Activated naive CD4-positive, alpha-beta T cell treated with anti-CD3 and anti-CD28 coated beads, Interleukin-2, amount 10 ng/mL, durations not matched to agents 7 days and 5 days (primary cell): ENCODE measurements around the gene PSAT1.

Experiments used
- CTCF ChIA-PET: fragments of 350-600 bp; sonication (Branson Sonifier 250); formaldehyde crosslinking; loops from one replicate; lab custom pipeline; 2021; ENCODE audit warnings: antibody characterized with exemption; lab: Charles Lee
- DNase-seq: peaks from one replicate; pipeline ENCODE4 v3.0.0-alpha.2; 2020
- H3K27ac Mint-ChIP-seq: one replicate; pipeline ENCODE4 v1.8.0; 2021; ENCODE audit warnings: mild to moderate bottlenecking, moderate library complexity, mixed read lengths
- H3K27me3 Mint-ChIP-seq: one replicate; pipeline ENCODE4 v1.8.0; 2021; ENCODE audit warnings: mild to moderate bottlenecking, mixed read lengths
- H3K36me3 Mint-ChIP-seq: one replicate; pipeline ENCODE4 v1.8.0; 2021; ENCODE audit warnings: mixed read lengths
- H3K4me1 Mint-ChIP-seq: one replicate; pipeline ENCODE4 v1.8.0; 2021; ENCODE audit warnings: mixed read lengths
- H3K4me3 Mint-ChIP-seq: one replicate; pipeline ENCODE4 v1.8.0; 2021; ENCODE audit warnings: mild to moderate bottlenecking, moderate library complexity, mixed read lengths
- H3K9me3 Mint-ChIP-seq: one replicate; pipeline ENCODE4 v1.8.0; 2021; ENCODE audit warnings: mixed read lengths

Gene PSAT1

DNA sequence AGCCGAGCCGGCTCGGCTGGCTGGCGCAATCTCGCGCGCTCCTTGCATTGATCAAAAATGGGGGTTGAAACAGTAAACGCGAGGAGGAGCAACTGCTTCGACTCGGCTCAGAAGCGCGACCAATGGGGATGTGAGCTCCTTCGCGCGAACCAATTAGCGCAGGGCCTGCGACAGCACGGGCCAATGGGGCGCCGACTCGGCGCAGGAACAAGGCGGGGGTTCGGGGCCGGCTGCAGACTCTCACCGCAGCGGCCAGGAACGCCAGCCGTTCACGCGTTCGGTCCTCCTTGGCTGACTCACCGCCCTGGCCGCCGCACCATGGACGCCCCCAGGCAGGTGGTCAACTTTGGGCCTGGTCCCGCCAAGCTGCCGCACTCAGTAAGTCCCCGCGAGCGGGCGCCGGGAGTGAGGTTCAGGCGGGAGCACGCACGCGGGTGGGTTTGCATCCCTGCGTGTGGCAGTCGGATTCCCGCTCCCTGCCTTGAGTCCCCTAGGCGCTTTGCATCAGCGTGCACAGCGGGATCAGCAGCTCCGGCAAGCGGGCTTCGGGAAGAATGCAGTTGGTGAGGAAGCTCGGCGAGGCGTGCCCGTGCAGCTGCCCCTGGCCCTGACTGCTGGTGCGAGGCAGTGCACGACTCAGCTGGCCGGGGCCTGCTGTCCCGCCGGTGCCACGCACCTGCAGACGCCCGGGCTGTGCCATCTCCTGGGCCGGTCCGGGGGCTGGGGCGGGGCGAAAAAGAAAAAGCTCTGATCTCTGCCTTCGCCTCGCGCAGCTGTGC lies at the start of gene PSAT1:
Gene PSAT1 (plus strand): TSS at position 233 of the 779 bp plus-strand sequence. CDS start 86 bp downstream, at position 319.
- Mint-ChIP-seq H3K36me3 (peaks cover 21% of the 10 kb centered on the region), H3K27me3 (peaks cover 6% of the 10 kb centered on the region), H3K4me1 (peaks cover 57% of the 10 kb centered on the region), H3K9me3 (no peaks in the 10 kb centered on the region), H3K4me3 (peak within 1 kb of the TSS; percentile 88), H3K27ac (peak within 1 kb of the TSS; percentile 92)
- DNase-seq: peak; percentile 95
- CTCF ChIA-PET: interaction anchor here (0.6 to 1.6 kb wide), 6 partner anchors 13 to 165 kb away, joined by 3 to 7 read pairs (median 4); no protein-coding TSS in a partner anchor

DNA sequence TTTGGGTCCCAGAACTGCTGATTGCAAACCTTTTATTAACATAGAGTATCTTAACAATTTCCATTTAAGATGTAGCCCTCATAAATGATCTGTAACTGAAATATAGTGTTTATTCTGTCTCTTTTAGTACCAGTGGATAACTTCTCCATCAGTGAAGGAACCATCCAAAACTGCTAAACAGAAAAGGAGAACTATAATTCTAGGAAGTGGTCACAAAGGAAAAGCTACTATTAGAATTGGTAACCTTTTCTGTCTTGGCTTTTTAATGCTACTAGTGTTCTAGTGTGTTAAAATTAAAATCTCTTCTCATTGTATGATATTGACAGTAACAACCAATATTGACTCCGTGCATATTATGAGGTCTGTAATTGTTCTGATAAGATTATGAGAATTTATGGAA lies 48.3 kb upstream of the PSAT1 start:
- DNase-seq: no peak
- no peaks in the 10 kb centered on the region for H3K9me3 Mint-ChIP-seq
- H3K36me3 Mint-ChIP-seq: peaks cover 47% of the 10 kb centered on the region
- H3K27me3 Mint-ChIP-seq: no peaks in the 10 kb centered on the region
- H3K27ac Mint-ChIP-seq: peak overlapping the region; percentile 42
- H3K4me1 Mint-ChIP-seq: peaks cover 5% of the 10 kb centered on the region
- no peak overlapping the region for H3K4me3 Mint-ChIP-seq
- CTCF ChIA-PET: interaction anchor here (1.3 kb wide), 1 partner anchor 12 kb away, joined by 3 read pairs; no protein-coding TSS in a partner anchor

DNA sequence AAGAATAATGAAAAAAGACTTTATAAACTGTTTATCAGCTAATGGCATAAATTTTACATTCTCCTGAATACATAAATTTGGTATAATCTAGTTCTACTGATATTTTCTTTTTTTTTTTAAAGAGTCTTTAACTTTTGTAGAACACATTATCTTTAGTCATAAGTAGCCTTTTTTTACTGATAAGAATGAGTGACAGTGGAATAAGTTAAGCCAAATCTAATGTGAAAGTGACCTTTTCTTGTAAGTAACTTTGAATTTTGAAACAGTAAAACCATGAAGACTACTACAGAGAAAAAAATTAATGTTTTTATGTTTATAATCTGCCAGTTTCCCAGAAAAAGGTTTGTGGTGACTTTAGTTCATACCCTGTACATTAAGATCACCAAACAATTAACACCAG lies 47.4 kb upstream of the PSAT1 start:
- CTCF ChIA-PET: no interaction called here
- DNase-seq: no peak

DNA sequence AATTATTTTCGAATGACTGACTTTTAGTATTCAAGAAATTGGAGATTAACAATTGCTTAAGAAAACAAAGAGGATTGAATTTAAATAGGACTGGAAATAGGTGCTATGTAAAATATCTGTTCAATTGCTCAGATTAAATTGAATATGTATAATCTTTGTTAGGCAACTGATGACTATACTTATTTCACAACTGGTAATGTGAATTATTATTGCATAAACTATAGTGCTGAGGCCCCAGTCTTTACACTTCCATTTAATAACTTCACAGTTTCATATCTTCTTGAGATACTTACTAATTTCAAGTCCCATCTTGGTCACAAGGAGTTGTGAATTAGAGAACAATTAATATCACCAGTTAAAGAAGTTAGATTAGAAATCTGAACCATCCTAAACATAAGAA lies 44.3 kb upstream of the PSAT1 start:
- H3K36me3 Mint-ChIP-seq: peaks cover 48% of the 10 kb centered on the region
- CTCF ChIA-PET: no interaction called here

More for the DNA sequence above, 47.4 kb upstream of the PSAT1 start:
- H3K36me3 Mint-ChIP-seq: peaks cover 49% of the 10 kb centered on the region
- H3K27me3 Mint-ChIP-seq: no peaks in the 10 kb centered on the region
- H3K4me1 Mint-ChIP-seq: peaks cover 6% of the 10 kb centered on the region
- no peak overlapping the region for H3K27ac Mint-ChIP-seq
- no peak overlapping the region for H3K4me3 Mint-ChIP-seq
- no peaks in the 10 kb centered on the region for H3K9me3 Mint-ChIP-seq

DNA sequence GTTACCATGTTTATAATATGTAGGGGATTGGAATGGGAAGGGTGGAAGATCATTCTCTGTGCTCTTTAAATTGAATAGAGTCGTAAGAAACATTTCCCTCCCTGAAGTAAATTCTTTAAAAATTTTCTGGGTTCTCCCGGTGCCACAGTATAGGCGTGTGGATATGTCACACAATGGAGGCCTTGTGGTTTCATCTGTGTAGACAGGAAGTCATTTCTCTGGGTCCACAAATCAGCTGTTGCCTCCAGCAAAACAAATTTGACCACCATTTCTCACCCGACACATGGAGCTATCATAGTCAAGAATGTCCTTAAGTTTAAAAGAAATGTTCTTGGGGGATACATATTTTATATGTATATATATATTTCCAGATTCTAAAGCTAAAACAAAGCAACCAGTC lies 43.6 kb upstream of the PSAT1 start:
- Mint-ChIP-seq H3K36me3 (peaks cover 44% of the 10 kb centered on the region), H3K27ac (no peak overlapping the region), H3K9me3 (no peaks in the 10 kb centered on the region), H3K4me1 (peaks cover 6% of the 10 kb centered on the region), H3K4me3 (no peak overlapping the region), H3K27me3 (no peaks in the 10 kb centered on the region)
- DNase-seq: no peak
- CTCF ChIA-PET: no interaction called here

More for the DNA sequence above, 44.3 kb upstream of the PSAT1 start:
- Mint-ChIP-seq H3K4me1 (peaks cover 6% of the 10 kb centered on the region), H3K27me3 (no peaks in the 10 kb centered on the region), H3K4me3 (no peak overlapping the region), H3K27ac (no peak overlapping the region), H3K9me3 (no peaks in the 10 kb centered on the region)
- DNase-seq: no peak

DNA sequence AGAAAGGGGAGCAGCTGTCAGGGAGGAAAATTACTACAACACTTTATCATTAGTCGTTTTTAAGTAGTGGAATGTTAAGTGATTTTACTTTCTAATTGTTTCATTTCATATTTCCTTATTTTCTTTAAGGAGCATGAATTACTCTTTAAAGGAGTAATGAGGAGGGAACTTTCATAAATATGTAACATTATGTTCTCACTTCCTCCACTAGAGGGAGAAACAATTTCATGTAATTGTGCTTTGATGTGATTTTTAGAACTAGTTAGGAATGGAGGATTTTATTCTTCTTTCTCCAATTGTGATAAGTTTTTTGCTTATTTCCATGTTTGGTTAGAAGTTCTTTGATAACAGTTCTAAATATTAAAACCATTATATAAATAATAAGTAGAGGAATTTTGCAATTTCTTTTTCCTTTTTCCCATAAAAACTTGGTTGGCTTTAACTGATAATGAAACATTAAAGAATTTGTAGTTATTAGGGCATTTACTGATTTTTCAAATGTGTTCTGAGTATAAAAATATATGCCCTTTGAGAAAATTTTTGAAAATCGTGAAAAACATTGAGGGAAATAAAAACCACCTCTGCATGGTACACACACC lies 35.4 kb upstream of the PSAT1 start:
- CTCF ChIA-PET: interaction anchor here (0.6 to 8.1 kb wide), 5 partner anchors 14 to 206 kb away, joined by 3 to 67 read pairs (median 4); no protein-coding TSS in a partner anchor
- peaks cover 30% of the 10 kb centered on the region for H3K36me3 Mint-ChIP-seq
- H3K27ac Mint-ChIP-seq: no peak overlapping the region
- no peaks in the 10 kb centered on the region for H3K27me3 Mint-ChIP-seq
- no peak overlapping the region for H3K4me3 Mint-ChIP-seq
- H3K9me3 Mint-ChIP-seq: no peaks in the 10 kb centered on the region
- DNase-seq: no peak
- H3K4me1 Mint-ChIP-seq: no peaks in the 10 kb centered on the region

DNA sequence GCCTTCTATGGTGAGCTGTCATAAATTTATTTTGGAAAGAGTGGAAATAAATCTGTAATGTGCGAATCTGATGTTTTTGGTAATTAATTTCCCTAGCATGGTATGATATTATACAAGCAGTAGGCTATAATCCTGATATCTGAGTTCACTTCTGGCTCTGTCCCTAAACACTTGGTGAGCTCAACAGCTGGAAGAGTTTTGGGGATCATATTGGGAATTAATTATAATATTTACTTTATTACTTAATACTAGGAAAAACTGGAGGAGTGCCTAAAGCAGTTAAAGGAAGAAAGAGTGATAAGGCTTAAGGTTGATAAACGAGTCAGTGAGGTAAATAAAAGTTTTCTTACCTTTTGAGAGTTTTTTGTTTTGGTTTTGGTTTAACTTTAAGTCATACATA lies 34.3 kb upstream of the PSAT1 start:
- Mint-ChIP-seq H3K4me3 (no peak overlapping the region), H3K36me3 (peaks cover 27% of the 10 kb centered on the region), H3K27me3 (no peaks in the 10 kb centered on the region), H3K4me1 (no peaks in the 10 kb centered on the region), H3K9me3 (no peaks in the 10 kb centered on the region), H3K27ac (no peak overlapping the region)
- no peak for DNase-seq
- CTCF ChIA-PET: interaction anchor here (3.3 kb wide), 1 partner anchor 107 kb away, joined by 24 read pairs; no protein-coding TSS in a partner anchor

DNA sequence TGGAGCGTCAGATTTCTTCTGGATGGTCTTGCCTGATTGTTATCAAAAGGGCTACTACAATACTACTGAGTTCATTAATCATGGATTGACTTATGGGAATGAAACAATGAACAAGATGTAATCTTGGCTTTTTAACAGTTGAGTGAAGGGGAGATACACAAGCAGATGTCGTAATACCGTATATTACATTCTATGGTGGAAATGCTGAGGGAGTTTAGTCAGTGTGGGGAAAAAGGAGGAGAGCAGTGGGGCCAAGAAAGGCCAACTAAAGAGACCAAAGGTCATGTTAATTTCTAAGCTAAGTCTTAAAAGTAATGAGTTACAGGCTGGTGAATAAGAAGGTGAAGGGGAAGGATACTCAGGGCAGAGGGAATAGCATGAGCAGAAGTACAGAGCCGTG lies 29.0 kb upstream of the PSAT1 start:
- Mint-ChIP-seq H3K4me1 (no peaks in the 10 kb centered on the region), H3K27me3 (no peaks in the 10 kb centered on the region), H3K9me3 (no peaks in the 10 kb centered on the region), H3K4me3 (no peak overlapping the region), H3K36me3 (peaks cover 47% of the 10 kb centered on the region), H3K27ac (peak overlapping the region; percentile 19)
- DNase-seq: no peak
- CTCF ChIA-PET: interaction anchor here (1.1 kb wide), 1 partner anchor 101 kb away, joined by 3 read pairs; no protein-coding TSS in a partner anchor

DNA sequence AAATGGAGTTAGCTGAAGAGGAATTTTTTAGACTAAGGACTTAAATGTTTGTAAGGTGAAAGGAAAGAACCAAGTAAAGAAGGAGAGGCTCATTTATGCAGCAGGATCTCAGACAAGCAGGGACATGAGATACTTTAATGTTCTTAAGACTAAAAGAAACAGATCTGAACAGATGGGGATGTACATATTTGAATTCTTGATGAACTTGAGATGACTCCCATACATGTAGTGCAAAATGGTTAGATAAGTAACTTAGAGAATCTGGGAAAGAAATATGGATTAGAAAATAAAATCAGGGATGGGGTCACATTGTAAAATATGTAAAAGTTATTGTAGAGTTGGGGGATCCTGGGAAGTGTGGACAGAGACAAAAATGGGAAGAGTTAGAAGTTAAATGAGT lies 27.1 kb upstream of the PSAT1 start:
- Mint-ChIP-seq H3K27me3 (no peaks in the 10 kb centered on the region), H3K4me1 (no peaks in the 10 kb centered on the region), H3K9me3 (no peaks in the 10 kb centered on the region), H3K36me3 (peaks cover 48% of the 10 kb centered on the region), H3K4me3 (no peak overlapping the region), H3K27ac (no peak overlapping the region)
- CTCF ChIA-PET: no interaction called here
- DNase-seq: no peak

DNA sequence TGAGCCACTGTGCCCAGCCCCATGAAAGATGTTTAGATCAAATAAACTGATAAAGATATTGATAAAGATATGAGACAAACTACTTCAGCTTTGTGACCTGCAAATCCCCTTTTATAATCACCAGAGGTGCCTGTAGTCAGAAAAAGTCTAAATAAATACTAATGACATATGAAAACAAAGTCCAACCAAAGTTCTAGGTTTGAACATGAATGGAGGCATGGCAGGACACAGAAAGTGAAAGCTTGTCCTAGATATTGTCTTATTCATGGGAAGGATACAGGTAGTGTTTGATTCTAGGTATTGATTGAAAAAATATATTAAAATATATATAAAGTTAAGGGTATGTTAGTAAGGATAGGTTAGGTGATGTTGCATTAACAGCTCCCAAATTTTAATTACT lies 24.6 kb upstream of the PSAT1 start:
- Mint-ChIP-seq H3K36me3 (peaks cover 32% of the 10 kb centered on the region), H3K4me1 (no peaks in the 10 kb centered on the region), H3K27me3 (no peaks in the 10 kb centered on the region), H3K27ac (no peak overlapping the region), H3K9me3 (no peaks in the 10 kb centered on the region), H3K4me3 (no peak overlapping the region)
- DNase-seq: no peak
- CTCF ChIA-PET: interaction anchor here (1.8 kb wide), 1 partner anchor 16 kb away, joined by 3 read pairs; no protein-coding TSS in a partner anchor

DNA sequence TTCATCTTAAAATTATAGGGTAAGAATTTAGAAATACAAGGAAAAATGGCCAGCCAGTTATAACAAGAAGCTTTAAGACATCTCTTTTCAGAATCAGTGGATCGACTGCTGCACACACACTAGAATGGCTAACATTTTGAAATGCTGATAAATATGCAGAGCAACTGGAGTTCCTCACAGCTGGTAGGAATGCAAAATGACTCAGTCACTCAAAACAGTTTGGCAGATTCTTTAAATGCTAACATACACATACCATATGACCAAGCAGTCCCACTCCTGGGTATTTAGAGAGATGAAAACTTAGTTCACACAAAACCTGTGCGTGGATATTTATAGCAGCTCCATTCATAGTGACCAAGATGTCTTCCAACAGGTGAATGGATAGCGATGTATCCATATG lies 23.2 kb upstream of the PSAT1 start:
- Mint-ChIP-seq H3K9me3 (no peaks in the 10 kb centered on the region), H3K27ac (no peak overlapping the region), H3K4me1 (peaks cover 4% of the 10 kb centered on the region), H3K4me3 (no peak overlapping the region), H3K27me3 (no peaks in the 10 kb centered on the region), H3K36me3 (peaks cover 24% of the 10 kb centered on the region)
- CTCF ChIA-PET: no interaction called here
- DNase-seq: no peak

DNA sequence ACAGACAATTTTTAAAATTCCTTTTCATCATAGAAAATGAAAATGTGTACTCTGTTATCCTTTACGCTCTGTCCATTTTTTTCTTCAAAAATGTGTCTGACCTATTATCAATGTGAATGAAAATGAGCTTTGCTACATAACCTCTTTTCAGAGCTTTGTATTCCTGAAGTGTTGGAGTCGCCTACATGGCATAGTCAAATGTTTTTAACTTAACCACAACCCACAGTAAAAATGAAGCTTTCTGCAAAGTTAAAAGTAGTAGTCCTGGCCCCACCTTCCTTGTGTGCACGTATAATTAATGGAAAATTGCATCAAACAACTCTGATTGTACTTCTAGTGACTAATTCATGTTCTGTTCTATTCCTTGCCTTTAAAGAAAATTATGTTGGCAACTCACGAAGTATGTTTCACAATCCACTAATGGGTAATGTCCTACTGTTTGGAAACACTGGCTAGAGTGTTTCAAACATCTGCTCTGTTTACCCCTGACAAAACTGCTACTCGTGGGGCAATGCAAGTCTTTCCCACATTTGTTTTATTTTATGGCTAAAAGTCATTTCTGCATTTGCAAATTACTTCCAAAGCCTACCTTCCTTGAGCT lies 18.6 kb upstream of the PSAT1 start:
- CTCF ChIA-PET: no interaction called here
- no peak for DNase-seq
- Mint-ChIP-seq H3K9me3 (no peaks in the 10 kb centered on the region), H3K27me3 (no peaks in the 10 kb centered on the region), H3K27ac (no peak overlapping the region), H3K36me3 (peaks cover 8% of the 10 kb centered on the region), H3K4me1 (peaks cover 4% of the 10 kb centered on the region), H3K4me3 (no peak overlapping the region)

DNA sequence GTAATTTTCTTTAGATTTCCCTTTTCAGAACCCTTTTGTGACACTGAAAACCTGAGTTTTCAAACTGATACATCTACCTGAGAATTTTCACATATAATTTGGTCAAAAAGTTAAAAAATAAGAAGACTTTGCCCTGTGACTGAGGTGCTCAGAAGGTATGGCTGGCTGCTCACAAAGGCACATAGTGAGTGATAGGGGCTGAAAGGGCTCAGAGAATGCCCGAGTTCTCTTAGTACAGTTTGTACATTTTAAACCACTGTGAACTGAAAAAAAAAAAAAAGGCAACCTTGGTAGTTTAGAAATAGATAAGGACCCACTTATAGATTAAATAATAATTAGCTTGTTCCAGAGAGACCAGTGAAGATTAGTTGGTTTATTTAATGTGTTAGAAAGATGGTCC lies 18.1 kb upstream of the PSAT1 start:
- Mint-ChIP-seq H3K36me3 (peaks cover 6% of the 10 kb centered on the region), H3K27ac (no peak overlapping the region), H3K4me1 (peaks cover 4% of the 10 kb centered on the region), H3K4me3 (no peak overlapping the region), H3K27me3 (no peaks in the 10 kb centered on the region), H3K9me3 (no peaks in the 10 kb centered on the region)
- no peak for DNase-seq
- CTCF ChIA-PET: no interaction called here

DNA sequence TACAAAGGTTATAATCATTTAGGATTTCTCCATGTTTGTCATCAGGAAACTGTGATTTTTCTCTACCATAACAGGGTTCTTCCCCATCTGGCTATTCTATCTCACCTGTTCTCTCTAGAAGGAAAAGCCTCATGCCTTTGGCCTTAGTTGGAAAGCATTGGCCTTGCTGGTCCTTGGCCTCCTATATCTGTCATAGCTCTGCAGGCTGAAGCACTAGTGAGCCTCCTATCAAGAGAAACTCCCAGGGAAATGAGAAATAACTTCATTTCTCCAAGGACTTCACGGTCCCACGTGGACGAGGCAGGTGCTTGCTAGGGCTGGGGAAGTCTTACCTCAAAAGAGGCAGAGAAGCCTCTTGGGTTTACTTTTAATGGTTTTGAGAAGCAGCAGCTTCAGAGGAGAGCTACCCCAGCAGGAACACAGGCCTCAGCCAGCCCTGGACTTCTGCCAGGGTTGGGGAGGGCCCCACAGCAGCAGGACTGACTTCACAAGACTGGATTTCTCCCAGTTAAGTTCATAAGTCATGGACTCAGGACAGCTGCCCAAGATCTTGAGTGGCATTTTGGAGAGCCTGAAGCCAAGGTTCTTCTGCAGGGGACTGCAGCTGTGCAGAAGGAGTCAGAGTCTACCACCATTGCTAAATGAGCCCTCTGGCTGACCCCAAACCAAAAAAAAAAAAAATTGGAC lies 15.8 kb upstream of the PSAT1 start:
- Mint-ChIP-seq H3K27me3 (peaks cover 3% of the 10 kb centered on the region), H3K9me3 (no peaks in the 10 kb centered on the region), H3K36me3 (peaks cover 2% of the 10 kb centered on the region), H3K4me3 (no peak overlapping the region), H3K4me1 (peaks cover 4% of the 10 kb centered on the region), H3K27ac (no peak overlapping the region)
- CTCF ChIA-PET: no interaction called here
- no peak for DNase-seq
